HG02943 (cell line): ENCODE measurements around the gene FOXE1.

Experiments used
- ATAC-seq: cut with Tn5 transposase; IDR thresholded peaks from one replicate; pipeline ENCODE4 v1.9.1; 2021; ENCODE audit warnings: mild to moderate bottlenecking, low read depth, moderate library complexity; ENCODE audit not compliant: unreplicated experiment

FOXE1 gene

DNA sequence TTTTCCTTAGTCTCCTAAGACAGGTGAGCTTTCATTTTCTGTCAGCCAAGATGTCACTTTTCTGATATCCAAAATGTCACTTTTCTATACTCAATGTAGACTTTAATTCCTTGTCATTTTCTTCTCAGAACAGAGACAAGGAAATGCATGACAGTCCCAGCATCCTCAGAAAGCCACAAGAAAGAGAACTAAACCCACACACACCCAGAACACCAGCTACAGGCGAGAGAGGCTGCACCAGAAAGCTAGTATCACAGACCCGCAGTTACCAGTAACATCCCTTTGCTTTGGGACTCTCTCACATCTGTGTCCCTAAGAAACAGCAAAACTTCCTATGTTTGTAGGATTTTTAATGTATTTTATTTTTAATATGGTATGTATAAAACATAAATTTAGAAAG lies 52.2 kb downstream of the FOXE1 start:
- no peak for ATAC-seq
